T-cell (primary cell): ENCODE measurements around the gene ADARB2. TPM values are rescaled to one million over a fixed set of nuclear protein-coding genes. Genes with fewer than 3 reads are reported as not detected.
A peak's percentile ranks its signal among the peaks of the same experiment; 100 is the strongest.

Experiments used
- ATAC-seq, 4 experiments: fragments of 200-7000 bp in 3 of 4; fragments of 150-1000 bp in 1 of 4; cut with Tn5 transposase; replicated peaks in 1 of 4; 1 replicate in 3 of 4; 2 replicates in 1 of 4; pipeline ENCODE4 v1.10.0; 2021; ENCODE audit warnings: moderate library complexity in 3 of 4, mild to moderate bottlenecking in 2 of 4, moderate number of reproducible peaks in 1 of 4
- CTCF ChIA-PET, 2 donors: fragments of 300-600 bp; sonication (Branson Sonifier 250); formaldehyde crosslinking; loops; one replicate each; lab custom pipeline; 2022; ENCODE audit warnings: antibody characterized with exemption in 2 of 2; lab: Charles Lee
- POLR2A ChIA-PET, 2 donors: fragments of 300-600 bp; sonication (Branson Sonifier 250); formaldehyde crosslinking; loops; one replicate each; lab custom pipeline; 2022; ENCODE audit warnings: antibody characterized with exemption in 2 of 2; lab: Charles Lee
- DNase-seq, 35 experiments: peaks; one replicate each; pipeline versions ENCODE4 v3.0.0 to v3.0.0-alpha.2; 2013 to 2023
- H3K27ac ChIP-seq: one replicate; pipeline ENCODE4 v1.5.1; 2013; ENCODE audit warnings: low read length
- H3K27me3 ChIP-seq, 2 experiments: replicated peaks in 1 of 2; 1 replicate in 1 of 2; 2 replicates in 1 of 2; pipeline versions ENCODE4 v1.6.1 to v1.7.0; 2013; ENCODE audit warnings: low read length in 1 of 2, mixed read lengths in 1 of 2; ENCODE audit not compliant: control insufficient read depth in 2 of 2, insufficient read depth in 2 of 2; ENCODE audit errors: extremely low read depth in 1 of 2
- H3K36me3 ChIP-seq, 2 donors: 1 replicate in 1 of 2; 2 replicates in 1 of 2; pipeline versions ENCODE4 v1.6.1 to v1.7.0; 2013; ENCODE audit warnings: low read length in 1 of 2; ENCODE audit not compliant: control insufficient read depth in 2 of 2, insufficient read depth in 1 of 2; ENCODE audit errors: extremely low read depth in 1 of 2
- H3K4me1 ChIP-seq, 2 experiments: 1 replicate in 1 of 2; 2 replicates in 1 of 2; pipeline versions ENCODE4 v1.6.1 to v1.7.0; 2013; ENCODE audit warnings: low read length in 2 of 2, mixed read lengths in 1 of 2; ENCODE audit not compliant: insufficient read depth in 2 of 2, control insufficient read depth in 1 of 2; ENCODE audit errors: extremely low read depth in 1 of 2
- H3K4me3 ChIP-seq, 2 donors: 1 replicate in 1 of 2; 2 replicates in 1 of 2; pipeline versions ENCODE4 v1.5.1 to v1.7.0; 2013; ENCODE audit warnings: mild to moderate bottlenecking in 2 of 2, low read length in 1 of 2, moderate library complexity in 1 of 2; ENCODE audit not compliant: control insufficient read depth in 1 of 2; ENCODE audit errors: extremely low read depth in 1 of 2
- H3K9me3 ChIP-seq: 2 replicates; pipeline ENCODE4 v1.7.0; 2013
- H3K27ac Mint-ChIP-seq, 2 donors: one replicate each; pipeline ENCODE4 v1.8.0; 2020 to 2021; ENCODE audit warnings: mild to moderate bottlenecking in 2 of 2, mixed read lengths in 2 of 2
- H3K27me3 Mint-ChIP-seq, 2 donors: one replicate each; pipeline ENCODE4 v1.8.0; 2021 to 2022; ENCODE audit warnings: mixed read lengths in 2 of 2
- H3K36me3 Mint-ChIP-seq: one replicate; pipeline ENCODE4 v1.8.0; 2021; ENCODE audit warnings: mixed read lengths
- H3K4me1 Mint-ChIP-seq, 3 donors: one replicate each; pipeline ENCODE4 v1.8.0; 2020 to 2022; ENCODE audit warnings: mixed read lengths in 3 of 3, mild to moderate bottlenecking in 1 of 3
- H3K4me3 Mint-ChIP-seq, 3 donors: one replicate each; pipeline ENCODE4 v1.8.0; 2020 to 2022; ENCODE audit warnings: mild to moderate bottlenecking in 3 of 3, mixed read lengths in 3 of 3, moderate library complexity in 3 of 3
- H3K9me3 Mint-ChIP-seq, 3 donors: one replicate each; pipeline ENCODE4 v1.8.0; 2020 to 2022; ENCODE audit warnings: mixed read lengths in 3 of 3
- WGBS: methylation state at CpG from one replicate; pipeline ENCODE4 v1.1.5; 2013; ENCODE audit warnings: missing lambda C conversion rate; ENCODE audit not compliant: insufficient coverage; 5-methylcytosine and 5-hydroxymethylcytosine counted together
- total RNA-seq, 35 experiments: library from RNA in 6 of 35; stranded (reverse) in 6 of 35; fragments of 120-200 nt in 1 of 35; gene quantifications; one replicate each; pipeline versions ENCODE4 v1.2.1 to v1.2.4 and lab custom pipeline; 2013 to 2026

The ADARB2 gene
- total RNA-seq, 5 donors from 2014 or later (not counting 1 experiment from before 2014, with no cell fraction given): 0.07 to 4.0 (median 0.41) TPM

- Histone ChIP-seq H3K27me3 (peaks cover 0 to 22% of the 10 kb centered on the region in 2 experiments), H3K9me3 (no peaks in the 10 kb centered on the region), H3K4me3 (no peak overlapping the region), H3K4me1 (no peaks in the 10 kb centered on the region), H3K27ac (no peak overlapping the region), H3K36me3 (no peaks in the 10 kb centered on the region)
- H3K4me1 Mint-ChIP-seq: no peaks in the 10 kb centered on the region
- DNase-seq (peak in 1 of 35 experiments; percentile 13), ATAC-seq (no peak)
- ChIA-PET POLR2A (no interaction called here), CTCF (no interaction called here)
- no peak overlapping the region for H3K4me3 Mint-ChIP-seq
- H3K27me3 Mint-ChIP-seq: peaks cover 3 to 20% of the 10 kb centered on the region in 2 donors
- 72% methylated on average over 5 of the region's 20 CpGs for WGBS
- no peak overlapping the region for H3K27ac Mint-ChIP-seq
- no peaks in the 10 kb centered on the region for H3K36me3 Mint-ChIP-seq
- no peaks in the 10 kb centered on the region for H3K9me3 Mint-ChIP-seq
These were observed 85.9 kb downstream of the ADARB2 start for GRCh38 chr10:1651270-1651966.

GRCh38 chr10:1650542-1651269 lies 86.6 kb downstream of the ADARB2 start:
- Histone ChIP-seq H3K27ac (no peak overlapping the region), H3K4me1 (no peaks in the 10 kb centered on the region), H3K9me3 (no peaks in the 10 kb centered on the region), H3K36me3 (no peaks in the 10 kb centered on the region), H3K4me3 (no peak overlapping the region), H3K27me3 (peaks cover 0 to 23% of the 10 kb centered on the region in 2 experiments)
- Mint-ChIP-seq H3K9me3 (no peaks in the 10 kb centered on the region), H3K36me3 (no peaks in the 10 kb centered on the region), H3K27ac (no peak overlapping the region), H3K4me3 (no peak overlapping the region), H3K27me3 (peaks cover 3 to 20% of the 10 kb centered on the region in 2 donors), H3K4me1 (no peaks in the 10 kb centered on the region)
- POLR2A ChIA-PET: no interaction called here
- CTCF ChIA-PET: no interaction called here
- WGBS: 82% methylated on average over 23 of the region's 25 CpGs
- ATAC-seq (no peak), DNase-seq (peak in 1 of 35 experiments; percentile 16)

- H3K9me3 Mint-ChIP-seq: no peaks in the 10 kb centered on the region
- peaks cover 3 to 26% of the 10 kb centered on the region in 2 donors for H3K27me3 Mint-ChIP-seq
- no peaks in the 10 kb centered on the region for H3K36me3 Mint-ChIP-seq
- DNase-seq (peak in 1 of 35 experiments; percentile 3), ATAC-seq (no peak)
- no peaks in the 10 kb centered on the region for H3K4me1 ChIP-seq
- H3K4me3 ChIP-seq: no peak overlapping the region
- H3K36me3 ChIP-seq: no peaks in the 10 kb centered on the region
- no peaks in the 10 kb centered on the region for H3K9me3 ChIP-seq
- H3K4me1 Mint-ChIP-seq: no peaks in the 10 kb centered on the region
- H3K4me3 Mint-ChIP-seq: no peak overlapping the region
- ChIA-PET POLR2A (no interaction called here), CTCF (no interaction called here)
- no peak overlapping the region for H3K27ac ChIP-seq
- H3K27me3 ChIP-seq: peaks cover 0 to 14% of the 10 kb centered on the region in 2 experiments
- H3K27ac Mint-ChIP-seq: no peak overlapping the region
- 78% methylated on average over 10 of the region's 12 CpGs for WGBS
These were observed 88.7 kb downstream of the ADARB2 start for GRCh38 chr10:1648648-1649047.

- Mint-ChIP-seq H3K4me3 (no peak overlapping the region), H3K36me3 (no peaks in the 10 kb centered on the region), H3K4me1 (peaks cover 0 to 2% (median 0%) of the 10 kb centered on the region in 3 donors), H3K27me3 (peaks cover 0 to 30% of the 10 kb centered on the region in 2 donors), H3K27ac (no peak overlapping the region), H3K9me3 (no peaks in the 10 kb centered on the region)
- POLR2A ChIA-PET: no interaction called here
- H3K36me3 ChIP-seq: no peaks in the 10 kb centered on the region
- H3K4me1 ChIP-seq: no peaks in the 10 kb centered on the region
- H3K4me3 ChIP-seq: no peak overlapping the region
- CTCF ChIA-PET: no interaction called here
- no peak overlapping the region for H3K27ac ChIP-seq
- DNase-seq (no peak), ATAC-seq (no peak)
- H3K27me3 ChIP-seq: peaks cover 0 to 21% of the 10 kb centered on the region in 2 experiments
- H3K9me3 ChIP-seq: no peaks in the 10 kb centered on the region
- 73% methylated on average over 2 of the region's 5 CpGs for WGBS
These were observed 91.0 kb downstream of the ADARB2 start for GRCh38 chr10:1646332-1646731.

- no peaks in the 10 kb centered on the region for H3K4me1 ChIP-seq
- H3K4me3 ChIP-seq: no peak overlapping the region
- ChIA-PET POLR2A (interaction anchor here (0.5 to 0.6 kb wide), 2 partner anchors 135 to 150 kb away, joined by 3 to 4 read pairs; no protein-coding TSS in a partner anchor), CTCF (interaction anchor here in 1 of 2 donors (0.6 kb wide), 1 partner anchor 1646 kb away, joined by 7 read pairs; no protein-coding TSS in a partner anchor)
- 51% methylated on average over 3 of the region's 4 CpGs for WGBS
- Mint-ChIP-seq H3K4me3 (no peak overlapping the region), H3K27ac (no peak overlapping the region), H3K4me1 (peaks cover 0 to 2% (median 0%) of the 10 kb centered on the region in 3 donors), H3K27me3 (peaks cover 0 to 30% of the 10 kb centered on the region in 2 donors), H3K36me3 (no peaks in the 10 kb centered on the region), H3K9me3 (no peaks in the 10 kb centered on the region)
- H3K27ac ChIP-seq: no peak overlapping the region
- DNase-seq (no peak), ATAC-seq (no peak)
- H3K36me3 ChIP-seq: no peaks in the 10 kb centered on the region
- peaks cover 0 to 21% of the 10 kb centered on the region in 2 experiments for H3K27me3 ChIP-seq
- no peaks in the 10 kb centered on the region for H3K9me3 ChIP-seq
These were observed 91.4 kb downstream of the ADARB2 start for GRCh38 chr10:1645896-1646295.

- Histone ChIP-seq H3K27me3 (peaks cover 0 to 21% of the 10 kb centered on the region in 2 experiments), H3K4me1 (no peaks in the 10 kb centered on the region), H3K9me3 (no peaks in the 10 kb centered on the region), H3K4me3 (no peak overlapping the region), H3K27ac (no peak overlapping the region), H3K36me3 (no peaks in the 10 kb centered on the region)
- no peaks in the 10 kb centered on the region for H3K9me3 Mint-ChIP-seq
- POLR2A ChIA-PET: no interaction called here
- CTCF ChIA-PET: no interaction called here
- H3K36me3 Mint-ChIP-seq: no peaks in the 10 kb centered on the region
- peaks cover 0 to 2% (median 0%) of the 10 kb centered on the region in 3 donors for H3K4me1 Mint-ChIP-seq
- ATAC-seq: no peak
- DNase-seq: no peak
- H3K27me3 Mint-ChIP-seq: peaks cover 0 to 23% of the 10 kb centered on the region in 2 donors
- WGBS: 95% methylated on average over 9 of the region's 15 CpGs
- no peak overlapping the region for H3K4me3 Mint-ChIP-seq
- H3K27ac Mint-ChIP-seq: no peak overlapping the region
These were observed 93.1 kb downstream of the ADARB2 start for GRCh38 chr10:1644191-1644711.
